ENCODE measurements around the gene INSR.

DNA sequence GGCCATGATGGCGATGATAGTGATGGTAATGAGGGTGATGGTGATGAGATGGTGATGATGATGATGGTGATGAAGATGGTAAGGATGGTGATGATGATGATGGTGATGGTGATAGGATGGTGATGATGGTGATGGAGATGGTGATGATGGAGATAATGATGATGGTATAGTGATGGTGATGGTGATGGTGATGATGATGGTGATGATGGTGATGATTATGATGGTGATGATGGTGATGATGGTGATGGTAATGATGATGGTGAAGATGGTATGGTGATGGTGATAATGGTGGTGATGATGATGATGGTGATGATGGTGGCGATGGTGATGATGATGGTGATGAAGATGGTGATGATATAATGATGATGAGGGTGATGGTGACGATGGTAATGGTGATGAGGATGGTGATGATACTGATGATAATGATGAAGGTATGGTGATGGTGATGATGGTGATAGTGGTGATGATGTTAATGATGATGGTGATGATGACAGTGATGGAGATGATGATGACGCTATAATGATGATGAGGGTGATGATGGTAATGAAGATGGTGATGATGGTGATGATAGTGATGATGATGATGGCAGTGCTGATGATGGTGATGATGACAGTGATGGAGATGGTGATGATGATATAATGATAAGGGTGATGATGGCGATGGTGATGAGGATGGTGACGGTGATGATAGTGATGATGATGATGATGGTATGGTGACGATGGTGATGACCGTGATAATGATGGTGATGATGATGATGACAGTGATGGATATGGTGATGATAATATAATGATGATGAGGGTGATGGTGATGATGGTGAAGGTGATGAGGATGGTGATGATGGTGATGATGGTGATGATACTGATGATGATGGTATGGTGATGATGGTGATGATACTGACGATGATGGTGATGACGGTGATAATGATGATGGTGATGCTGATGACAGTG is 187.2 kb downstream of the INSR start:
- TF ChIP-seq, protein P1, sequence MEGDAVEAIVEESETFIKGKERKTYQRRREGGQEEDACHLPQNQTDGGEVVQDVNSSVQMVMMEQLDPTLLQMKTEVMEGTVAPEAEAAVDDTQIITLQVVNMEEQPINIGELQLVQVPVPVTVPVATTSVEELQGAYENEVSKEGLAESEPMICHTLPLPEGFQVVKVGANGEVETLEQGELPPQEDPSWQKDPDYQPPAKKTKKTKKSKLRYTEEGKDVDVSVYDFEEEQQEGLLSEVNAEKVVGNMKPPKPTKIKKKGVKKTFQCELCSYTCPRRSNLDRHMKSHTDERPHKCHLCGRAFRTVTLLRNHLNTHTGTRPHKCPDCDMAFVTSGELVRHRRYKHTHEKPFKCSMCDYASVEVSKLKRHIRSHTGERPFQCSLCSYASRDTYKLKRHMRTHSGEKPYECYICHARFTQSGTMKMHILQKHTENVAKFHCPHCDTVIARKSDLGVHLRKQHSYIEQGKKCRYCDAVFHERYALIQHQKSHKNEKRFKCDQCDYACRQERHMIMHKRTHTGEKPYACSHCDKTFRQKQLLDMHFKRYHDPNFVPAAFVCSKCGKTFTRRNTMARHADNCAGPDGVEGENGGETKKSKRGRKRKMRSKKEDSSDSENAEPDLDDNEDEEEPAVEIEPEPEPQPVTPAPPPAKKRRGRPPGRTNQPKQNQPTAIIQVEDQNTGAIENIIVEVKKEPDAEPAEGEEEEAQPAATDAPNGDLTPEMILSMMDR (IDR thresholded peaks at IDR 0.05; ENCODE audit: extremely low read depth in 1 of 2, insufficient read depth in 1 of 2, low read depth in 1 of 2, low read length in 2 of 2) = no peak
- TF ChIP-seq POLR2AphosphoS5 (IDR thresholded peaks at IDR 0.05; ENCODE audit: insufficient read depth, low read depth, low read length) = no peak
- TF ChIP-seq POLR2A (IDR thresholded peaks at IDR 0.05; ENCODE audit: low read depth, low read length) = no peak
- no peak for TF ChIP-seq EZH2 (IDR thresholded peaks at IDR 0.05; ENCODE audit: borderline replicate concordance, low read depth, low read length, severe bottlenecking)
- no peak for TF ChIP-seq JUN (IDR thresholded peaks at IDR 0.05; ENCODE audit: borderline replicate concordance, insufficient read depth, insufficient read length, low read depth)

Measured in endothelial cell of umbilical vein (primary cell).